H1 (cell line): Measurements from ENCODE around the gene LCNL1. TPM values are rescaled to one million over a fixed set of nuclear protein-coding genes. Genes with fewer than 3 reads are reported as not detected.

Experiments
- CTCF ChIA-PET: fragments of 300-600 bp; sonication (Branson Sonifier 250); formaldehyde crosslinking; loops from one replicate; lab custom pipeline; 2021; ENCODE audit not compliant: partially characterized antibody; lab: Charles Lee
- POLR2A ChIA-PET: fragments of 300-600 bp; sonication (Branson Sonifier 250); formaldehyde crosslinking; loops from one replicate; lab custom pipeline; 2021; ENCODE audit warnings: inconsistent platforms; ENCODE audit not compliant: partially characterized antibody; lab: Charles Lee
- DNase-seq, 2 experiments: peaks; one replicate each; pipeline versions ENCODE4 v3.0.0 to v3.0.0-alpha.2; 2010 to 2022; ENCODE audit warnings: low spot score in 2 of 2, low read depth in 1 of 2, mixed read lengths in 1 of 2
- FAIRE-seq: peaks from 2 replicates; lab custom pipeline; 2011; peaks lifted over from hg19 to GRCh38; lab: Jason Lieb, UNC
- H2AFZ ChIP-seq: 2 replicates; pipeline ENCODE4 v1.8.1; 2012; ENCODE audit warnings: low read length, inconsistent platforms
- H2AK5ac ChIP-seq: 2 replicates; pipeline ENCODE4 v1.6.1; 2013; ENCODE audit warnings: low read depth, low read length
- H2BK120ac ChIP-seq: replicated peaks from 2 replicates; pipeline ENCODE3; 2013; ENCODE audit warnings: low read depth, low read length, inconsistent platforms
- H2BK12ac ChIP-seq: 2 replicates; pipeline ENCODE4 v1.6.1; 2013; ENCODE audit warnings: low read depth, low read length
- H2BK15ac ChIP-seq: 2 replicates; pipeline ENCODE4 v1.6.1; 2013; ENCODE audit warnings: low read length
- H2BK20ac ChIP-seq: 2 replicates; pipeline ENCODE4 v1.6.1; 2013; ENCODE audit warnings: low read length
- H2BK5ac ChIP-seq: 2 replicates; pipeline ENCODE4 v1.6.1; 2013; ENCODE audit warnings: low read depth, low read length
- H3K14ac ChIP-seq: 2 replicates; pipeline ENCODE4 v1.6.1; 2013; ENCODE audit warnings: inconsistent platforms; ENCODE audit not compliant: insufficient read length
- H3K18ac ChIP-seq: 2 replicates; pipeline ENCODE4 v1.6.1; 2013; ENCODE audit warnings: low read length; ENCODE audit errors: extremely low read depth
- H3K23ac ChIP-seq: 2 replicates; pipeline ENCODE4 v1.6.1; 2013; ENCODE audit warnings: inconsistent platforms; ENCODE audit not compliant: insufficient read length
- H3K23me2 ChIP-seq: 2 replicates; pipeline ENCODE4 v1.6.1; 2013; ENCODE audit warnings: low read depth, low read length
- H3K27ac ChIP-seq: 2 replicates; pipeline ENCODE4 v1.6.1; 2011; ENCODE audit warnings: low read depth, low read length, inconsistent platforms
- H3K27me3 ChIP-seq, 4 experiments: replicated peaks in 1 of 4; 1 replicate in 1 of 4; 2 replicates in 3 of 4; pipeline versions ENCODE4 v1.6.1 to v1.8.1; 2011 to 2013; ENCODE audit warnings: low read length in 3 of 4, mild to moderate bottlenecking in 3 of 4, inconsistent platforms in 2 of 4, mixed read lengths in 2 of 4, moderate library complexity in 1 of 4; ENCODE audit not compliant: control insufficient read depth in 3 of 4, insufficient read depth in 3 of 4; ENCODE audit errors: extremely low read depth in 1 of 4
- H3K36me3 ChIP-seq, 4 experiments: 2 replicates each; pipeline versions ENCODE4 v1.6.1 to v1.8.1; 2011 to 2013; ENCODE audit warnings: mild to moderate bottlenecking in 4 of 4, low read length in 3 of 4, moderate library complexity in 2 of 4, control low read depth in 1 of 4, inconsistent platforms in 1 of 4; ENCODE audit not compliant: insufficient read depth in 4 of 4, control insufficient read depth in 2 of 4
- H3K4ac ChIP-seq: replicated peaks from 2 replicates; pipeline ENCODE3; 2013; ENCODE audit warnings: low read length, low read depth, mixed read lengths, inconsistent platforms; ENCODE audit not compliant: insufficient read length
- H3K4me1 ChIP-seq, 4 experiments: replicated peaks in 1 of 4; 1 replicate in 1 of 4; 2 replicates in 3 of 4; pipeline versions ENCODE4 v1.6.1 to v1.8.1; 2011 to 2013; ENCODE audit warnings: low read length in 3 of 4, inconsistent platforms in 2 of 4, mixed read lengths in 1 of 4; ENCODE audit not compliant: insufficient read depth in 4 of 4, control insufficient read depth in 3 of 4
- H3K4me2 ChIP-seq, 2 experiments: 2 replicates each; pipeline versions ENCODE4 v1.6.1 to v1.8.1; 2011 to 2013; ENCODE audit warnings: low read depth in 2 of 2, low read length in 2 of 2, control low read depth in 1 of 2, inconsistent platforms in 1 of 2, mild to moderate bottlenecking in 1 of 2; ENCODE audit not compliant: insufficient read depth in 1 of 2
- H3K4me3 ChIP-seq, 4 experiments: fragments of 200-600, 300-600 bp in 1 of 4; sonication (generic), shearing (Covaris generic), sonication (Bioruptor Twin) in 1 of 4; 2 replicates each; pipeline versions ENCODE4 v1.5.1 to v1.8.1; 2011 to 2016; ENCODE audit warnings: low read length in 4 of 4, low read depth in 3 of 4, control low read depth in 2 of 4, inconsistent platforms in 2 of 4, mild to moderate bottlenecking in 2 of 4, mixed read lengths in 1 of 4, moderate library complexity in 1 of 4; ENCODE audit not compliant: insufficient read depth in 2 of 4; ENCODE audit errors: extremely low read depth in 1 of 4
- H3K56ac ChIP-seq: replicated peaks from 2 replicates; pipeline ENCODE3; 2013; ENCODE audit warnings: low read depth, mild to moderate bottlenecking, mixed read lengths, low read length, inconsistent platforms; ENCODE audit not compliant: insufficient read length
- H3K79me1 ChIP-seq: 2 replicates; pipeline ENCODE4 v1.6.1; 2013; ENCODE audit warnings: low read depth, low read length, control low read depth
- H3K79me2 ChIP-seq, 2 experiments: 2 replicates each; pipeline versions ENCODE4 v1.6.1 to v1.8.1; 2012 to 2013; ENCODE audit warnings: low read length in 2 of 2, mild to moderate bottlenecking in 2 of 2, inconsistent platforms in 1 of 2; ENCODE audit not compliant: insufficient read depth in 2 of 2, control insufficient read depth in 1 of 2
- H3K9ac ChIP-seq, 4 experiments: replicated peaks in 1 of 4; 1 replicate in 1 of 4; 2 replicates in 3 of 4; pipeline versions ENCODE4 v1.6.1 to v1.8.1; 2011 to 2013; ENCODE audit warnings: low read depth in 3 of 4, low read length in 3 of 4, control low read depth in 2 of 4, mild to moderate bottlenecking in 2 of 4, moderate library complexity in 2 of 4, inconsistent platforms in 1 of 4; ENCODE audit errors: extremely low read depth in 1 of 4
- H3K9me3 ChIP-seq, 2 experiments: 2 replicates each; pipeline versions ENCODE4 v1.6.1 to v1.8.1; 2012 to 2013; ENCODE audit warnings: mild to moderate bottlenecking in 2 of 2, moderate library complexity in 2 of 2, control low read depth in 1 of 2, inconsistent platforms in 1 of 2, low read depth in 1 of 2, low read length in 1 of 2, mixed read lengths in 1 of 2; ENCODE audit not compliant: insufficient read depth in 2 of 2
- H4K20me1 ChIP-seq, 2 experiments: replicated peaks in 1 of 2; 2 replicates each; pipeline versions ENCODE3 to v1.8.1; 2011 to 2013; ENCODE audit warnings: inconsistent platforms in 2 of 2, low read length in 2 of 2, mild to moderate bottlenecking in 1 of 2; ENCODE audit not compliant: insufficient read depth in 2 of 2, control insufficient read depth in 1 of 2
- H4K5ac ChIP-seq: 2 replicates; pipeline ENCODE4 v1.6.1; 2013; ENCODE audit warnings: low read length, low read depth, mixed read lengths, inconsistent platforms; ENCODE audit not compliant: insufficient read length
- H4K8ac ChIP-seq: 2 replicates; pipeline ENCODE4 v1.8.0; 2013; ENCODE audit warnings: mild to moderate bottlenecking, moderate library complexity, low read length, inconsistent platforms; ENCODE audit not compliant: insufficient read depth; ENCODE audit errors: extremely low read depth
- H4K91ac ChIP-seq: replicated peaks from 2 replicates; pipeline ENCODE3; 2013; ENCODE audit warnings: low read length, mixed read lengths, inconsistent platforms; ENCODE audit not compliant: insufficient read length
- CHD1 ChIP-seq: IDR thresholded peaks from 2 replicates; pipeline ENCODE4 v1.6.1; 2012; ENCODE audit warnings: low read depth, low read length, improper control_type of control experiment
- KDM4A ChIP-seq: IDR thresholded peaks from one replicate; pipeline ENCODE4 v1.7.1; 2012; ENCODE audit warnings: low read depth, mild to moderate bottlenecking, moderate library complexity, low read length, inconsistent platforms; ENCODE audit not compliant: severe bottlenecking
- ZNF274 ChIP-seq: IDR thresholded peaks from 2 replicates; pipeline ENCODE4 v1.7.0; 2012; ENCODE audit warnings: low read length, borderline replicate concordance; ENCODE audit errors: extremely low read depth
- WGBS, 2 experiments: shearing (Covaris generic) in 1 of 2; methylation state at CpG; one replicate each; pipeline versions ENCODE4 v1.1.6 to v1.1.7; 2013 to 2015; ENCODE audit warnings: low lambda C conversion rate in 2 of 2, mixed read lengths in 2 of 2, inconsistent platforms in 1 of 2, low coverage in 1 of 2, missing lambda C conversion rate in 1 of 2; ENCODE audit not compliant: insufficient replicate concordance in 2 of 2, insufficient coverage in 1 of 2, insufficient read length in 1 of 2; ENCODE audit errors: extremely low coverage in 1 of 2, missing lambda C conversion rate in 1 of 2; 5-methylcytosine and 5-hydroxymethylcytosine counted together
- polyA plus RNA-seq, 7 experiments: library from polyadenylated mRNA; depleted of rRNA in 3 of 7; stranded (reverse) in 5 of 7; unstranded in 2 of 7; fragments of >200 nt in 5 of 7; fragments of 200-250 nt in 2 of 7; gene quantifications; 1 replicate in 5 of 7; 2 replicates in 1 of 7; 4 replicates in 1 of 7; pipeline versions ENCODE4 v1.2.1 to v1.2.3, GENCODE V29; 2011 to 2013; ENCODE audit warnings: missing spikeins in 2 of 7, mixed read lengths in 2 of 7
- total RNA-seq: library from RNA; stranded (reverse); fragmentation: NEBNext Ultra II Directional; extraction: Animal tissue kit (Norgen Biotek cat#: 25700); gene quantifications from 2 replicates; pipeline ENCODE4 v1.2.1, GENCODE V29; 2021

The LCNL1 gene
- total and polyA plus RNA-seq, 2 of the 8 experiments (the other 6 are each of a cell fraction or from before 2014, with no cell fraction given), result 0.11 TPM; not detected in 1

GRCh38 chr9:136935651-136936050, 47.1 kb upstream of the LCNL1 start:
- Histone ChIP-seq H3K9me3 (no peaks in the 10 kb centered on the region; a peak in 1 of 4 replicates), H3K27me3 (no peaks in the 10 kb centered on the region), H4K91ac (no peak overlapping the region), H2BK120ac (no peak overlapping the region), H3K79me2 (no peaks in the 10 kb centered on the region; a peak in 1 of 4 replicates), H4K5ac (no peak overlapping the region), H3K9ac (no peak overlapping the region), H2BK5ac (no peak overlapping the region), H3K23me2 (no peaks in the 10 kb centered on the region), H2AK5ac (no peak overlapping the region), H4K20me1 (peaks cover 2 to 16% of the 10 kb centered on the region in 2 experiments), H3K27ac (no peak overlapping the region), H4K8ac (no peak overlapping the region), H3K36me3 (peaks cover 7 to 10% (median 8%) of the 10 kb centered on the region in 4 experiments; a peak in 6 of 8 replicates), H3K18ac (no peak overlapping the region), H3K4ac (no peak overlapping the region), H2AFZ (no peak overlapping the region), H3K4me2 (no peak overlapping the region), H3K14ac (no peak overlapping the region), H3K23ac (no peak overlapping the region), H3K79me1 (no peaks in the 10 kb centered on the region; the same call in none of the 2 replicates), H2BK15ac (no peak overlapping the region), H3K4me3 (no peak overlapping the region), H3K4me1 (peaks cover 0 to 6% (median 0%) of the 10 kb centered on the region in 4 experiments; a peak in 2 of 7 replicates), H2BK20ac (no peak overlapping the region), H2BK12ac (no peak overlapping the region), H3K56ac (no peak overlapping the region)
- DNase-seq (no peak), FAIRE-seq (no peak)
- TF ChIP-seq KDM4A (no peak), CHD1 (no peak), ZNF274 (no peak)
- CTCF ChIA-PET, result interaction anchor here (1.4 to 2.2 kb wide), 3 partner anchors 9 to 93 kb away, joined by 4 to 6 read pairs (median 5); no protein-coding TSS in a partner anchor
- 94% methylated on average over 3 of the region's 3 CpGs; no CpG with 5 or more reads in 1 of the 2 experiments for WGBS, 2 experiments
- POLR2A ChIA-PET, result interaction anchor here (1.2 kb wide), 1 partner anchor 28 kb away, joined by 3 read pairs; no protein-coding TSS in a partner anchor
